OCI-LY7 (cell line): ENCODE results near the gene AGR2. TPM values are rescaled to one million over a fixed set of nuclear protein-coding genes. Genes with fewer than 3 reads are reported as not detected.
"Not testable (repeated sequence)": the region's sequence is repeated elsewhere in the genome, so short reads cannot be mapped to it uniquely, and the experiment has no call there.

Source experiments
- BruUV-seq: library from RNA; stranded (reverse); fragments of 400-500 nt; replicated peaks from 2 replicates; lab custom pipeline; 2021; lab: Mats Ljungman, UMichigan
- CTCF ChIA-PET: fragments of 300-600 bp; sonication (Branson Sonifier 250); formaldehyde crosslinking; loops from one replicate; lab custom pipeline; 2022; ENCODE audit warnings: antibody characterized with exemption; ENCODE audit not compliant: unreplicated experiment; lab: Charles Lee
- POLR2A ChIA-PET: fragments of 300-600 bp; sonication (Branson Sonifier 250); formaldehyde crosslinking; loops from one replicate; lab custom pipeline; 2022; ENCODE audit warnings: antibody characterized with exemption; lab: Charles Lee
- DNase-seq: peaks from one replicate; pipeline ENCODE4 v3.0.0-alpha.2; 2015; ENCODE audit warnings: low spot score
- H2AFZ ChIP-seq: fragments of 200-600 bp; sonication (generic), shearing (Covaris generic); 2 replicates; pipeline ENCODE4 v1.6.1; 2014; ENCODE audit warnings: mild to moderate bottlenecking, antibody characterized with exemption, low read length, moderate library complexity
- H3K27ac ChIP-seq: fragments of 200-600 bp; sonication (generic); 2 replicates; pipeline ENCODE4 v1.5.1; 2014; ENCODE audit warnings: mixed run types, low read depth, mild to moderate bottlenecking, moderate library complexity, low read length, inconsistent platforms; ENCODE audit not compliant: poor library complexity, severe bottlenecking
- H3K36me3 ChIP-seq: fragments of 200-600 bp; sonication (generic); 2 replicates; pipeline ENCODE4 v1.6.1; 2014; ENCODE audit warnings: mild to moderate bottlenecking, antibody characterized with exemption, low read length, moderate library complexity, mixed read lengths; ENCODE audit not compliant: insufficient read depth
- H3K4me1 ChIP-seq: fragments of 200-600 bp; sonication (generic); 2 replicates; pipeline ENCODE4 v1.5.1; 2014; ENCODE audit warnings: mild to moderate bottlenecking, low read length; ENCODE audit not compliant: insufficient read depth, poor library complexity, severe bottlenecking
- H3K4me2 ChIP-seq: fragments of 200-600 bp; sonication (generic); 2 replicates; pipeline ENCODE4 v1.6.1; 2014; ENCODE audit warnings: mild to moderate bottlenecking, low read length
- H3K4me3 ChIP-seq: fragments of 200-600 bp; sonication (generic); 2 replicates; pipeline ENCODE4 v1.5.1; 2014; ENCODE audit warnings: mild to moderate bottlenecking, low read depth, low read length; ENCODE audit not compliant: poor library complexity, severe bottlenecking
- H3K79me2 ChIP-seq: fragments of 200-600 bp; sonication (generic); 2 replicates; pipeline ENCODE4 v1.6.1; 2016; ENCODE audit warnings: low read depth, mild to moderate bottlenecking, low read length, moderate library complexity, mixed read lengths; ENCODE audit not compliant: insufficient read depth
- H3K9me2 ChIP-seq: fragments of 200-600 bp; sonication (generic); 2 replicates; pipeline ENCODE4 v1.6.1; 2016; ENCODE audit warnings: mild to moderate bottlenecking, low read length, mixed read lengths; ENCODE audit not compliant: insufficient read depth
- H3K9me3 ChIP-seq: fragments of 200-600 bp; sonication (generic); 2 replicates; pipeline ENCODE4 v1.6.1; 2014; ENCODE audit warnings: mild to moderate bottlenecking, mixed run types, low read length, mixed read lengths
- H4K20me1 ChIP-seq: fragments of 200-600 bp; sonication (generic); 2 replicates; pipeline ENCODE4 v1.6.1; 2014; ENCODE audit warnings: mild to moderate bottlenecking, antibody characterized with exemption, low read length, moderate library complexity, mixed read lengths; ENCODE audit not compliant: insufficient read depth
- EZH2phosphoT487 ChIP-seq: fragments of 200-600 bp; sonication (generic); IDR thresholded peaks from 2 replicates; pipeline ENCODE4 v1.6.1; 2018; ENCODE audit warnings: low read depth, borderline replicate concordance, mild to moderate bottlenecking, mixed run types, antibody characterized with exemption, low read length, moderate library complexity, mixed read lengths
- intact Hi-C: fragments of 100-400 bp; cut with micrococcal nuclease; formaldehyde crosslinking; loops from one replicate; pipeline ENCODE4 v1.10.0; 2022; ENCODE audit not compliant: unreplicated experiment
- total RNA-seq, 2 experiments: library from RNA; depleted of rRNA in 1 of 2; stranded (reverse); fragments of >200 nt in 1 of 2; shearing (Covaris generic) in 1 of 2; gene quantifications; 2 replicates each; pipeline ENCODE4 v1.2.3, GENCODE V29; 2014 to 2022
- TF ChIP-seq, protein P1 (sequence below): fragments of 200-600 bp; sonication (generic); conservative IDR thresholded peaks from 2 replicates; pipeline ENCODE4 v1.5.1; 2014; ENCODE audit warnings: mild to moderate bottlenecking, antibody characterized with exemption, low read length, moderate library complexity, mixed read lengths

AGR2 gene
- total RNA-seq, 2 experiments from 2014 or later, result not detected

DNA sequence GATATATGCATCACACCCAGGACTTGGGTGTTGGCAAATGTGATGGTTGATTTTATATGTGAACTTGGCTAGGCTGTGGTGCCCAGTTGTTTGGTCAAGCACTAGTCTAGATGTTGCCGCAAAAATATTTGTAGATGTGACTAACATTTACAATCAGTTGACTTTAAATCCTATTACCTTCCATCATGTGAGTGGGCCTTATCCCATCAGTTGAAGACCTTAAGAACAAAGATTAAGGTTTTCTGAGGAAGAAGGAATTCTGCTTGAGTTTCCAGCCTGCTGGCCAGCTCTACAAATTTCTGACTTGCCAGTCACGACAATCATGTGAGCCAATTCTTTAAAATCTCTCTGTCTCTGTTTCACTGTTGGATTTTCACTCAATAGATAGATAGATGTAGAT, 30.9 kb downstream of the AGR2 start:
- no peak for DNase-seq
- Histone ChIP-seq H3K79me2 (no peaks in the 10 kb centered on the region), H3K27ac (no peak overlapping the region), H3K36me3 (no peaks in the 10 kb centered on the region), H4K20me1 (no peaks in the 10 kb centered on the region), H3K4me3 (no peak overlapping the region), H3K9me2 (no peaks in the 10 kb centered on the region), H3K4me1 (peaks cover 12% of the 10 kb centered on the region), H2AFZ (no peak overlapping the region), H3K4me2 (no peak overlapping the region), H3K9me3 (no peaks in the 10 kb centered on the region)
- POLR2A ChIA-PET, result no interaction called here
- intact Hi-C loops, result no loop called here
- no peak for TF ChIP-seq EZH2phosphoT487
- TF ChIP-seq, protein P1, sequence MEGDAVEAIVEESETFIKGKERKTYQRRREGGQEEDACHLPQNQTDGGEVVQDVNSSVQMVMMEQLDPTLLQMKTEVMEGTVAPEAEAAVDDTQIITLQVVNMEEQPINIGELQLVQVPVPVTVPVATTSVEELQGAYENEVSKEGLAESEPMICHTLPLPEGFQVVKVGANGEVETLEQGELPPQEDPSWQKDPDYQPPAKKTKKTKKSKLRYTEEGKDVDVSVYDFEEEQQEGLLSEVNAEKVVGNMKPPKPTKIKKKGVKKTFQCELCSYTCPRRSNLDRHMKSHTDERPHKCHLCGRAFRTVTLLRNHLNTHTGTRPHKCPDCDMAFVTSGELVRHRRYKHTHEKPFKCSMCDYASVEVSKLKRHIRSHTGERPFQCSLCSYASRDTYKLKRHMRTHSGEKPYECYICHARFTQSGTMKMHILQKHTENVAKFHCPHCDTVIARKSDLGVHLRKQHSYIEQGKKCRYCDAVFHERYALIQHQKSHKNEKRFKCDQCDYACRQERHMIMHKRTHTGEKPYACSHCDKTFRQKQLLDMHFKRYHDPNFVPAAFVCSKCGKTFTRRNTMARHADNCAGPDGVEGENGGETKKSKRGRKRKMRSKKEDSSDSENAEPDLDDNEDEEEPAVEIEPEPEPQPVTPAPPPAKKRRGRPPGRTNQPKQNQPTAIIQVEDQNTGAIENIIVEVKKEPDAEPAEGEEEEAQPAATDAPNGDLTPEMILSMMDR, result no peak
- CTCF ChIA-PET, result no interaction called here
- no TSS peak for BruUV-seq

DNA sequence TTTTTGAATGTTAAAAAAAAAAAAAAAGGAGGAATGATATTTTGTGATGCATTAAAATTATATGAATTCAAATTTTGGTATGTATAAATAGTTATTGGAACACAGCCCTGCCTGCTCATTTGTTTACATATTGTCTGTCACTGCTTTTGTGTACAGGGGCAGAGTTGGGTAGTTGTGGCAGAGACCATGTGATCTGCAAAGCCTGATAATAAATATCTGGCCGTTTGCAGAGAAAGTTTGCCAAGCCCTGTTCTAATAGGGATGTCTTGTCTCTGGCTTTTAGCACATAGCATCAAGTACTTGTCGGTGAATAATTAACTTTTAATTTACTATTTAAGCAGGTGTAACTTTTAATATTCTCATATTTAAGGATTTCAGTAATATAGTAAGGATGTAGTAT, 31.5 kb downstream of the AGR2 start:
- ChIA-PET POLR2A (no interaction called here), CTCF (no interaction called here)
- TF ChIP-seq EZH2phosphoT487, result no peak
- TF ChIP-seq, protein P1, result no peak
- no peak overlapping the region for H3K4me3 ChIP-seq
- no peak overlapping the region for H3K27ac ChIP-seq
- H3K4me1 ChIP-seq, result peaks cover 12% of the 10 kb centered on the region
- no peaks in the 10 kb centered on the region for H3K79me2 ChIP-seq
- H4K20me1 ChIP-seq, result no peaks in the 10 kb centered on the region
- no peak overlapping the region for H3K4me2 ChIP-seq
- no peak overlapping the region for H2AFZ ChIP-seq
- DNase-seq, result no peak
- no peaks in the 10 kb centered on the region for H3K9me3 ChIP-seq
- intact Hi-C loops, result no loop called here
- H3K9me2 ChIP-seq, result no peaks in the 10 kb centered on the region
- BruUV-seq, result no TSS peak
- H3K36me3 ChIP-seq, result no peaks in the 10 kb centered on the region

DNA sequence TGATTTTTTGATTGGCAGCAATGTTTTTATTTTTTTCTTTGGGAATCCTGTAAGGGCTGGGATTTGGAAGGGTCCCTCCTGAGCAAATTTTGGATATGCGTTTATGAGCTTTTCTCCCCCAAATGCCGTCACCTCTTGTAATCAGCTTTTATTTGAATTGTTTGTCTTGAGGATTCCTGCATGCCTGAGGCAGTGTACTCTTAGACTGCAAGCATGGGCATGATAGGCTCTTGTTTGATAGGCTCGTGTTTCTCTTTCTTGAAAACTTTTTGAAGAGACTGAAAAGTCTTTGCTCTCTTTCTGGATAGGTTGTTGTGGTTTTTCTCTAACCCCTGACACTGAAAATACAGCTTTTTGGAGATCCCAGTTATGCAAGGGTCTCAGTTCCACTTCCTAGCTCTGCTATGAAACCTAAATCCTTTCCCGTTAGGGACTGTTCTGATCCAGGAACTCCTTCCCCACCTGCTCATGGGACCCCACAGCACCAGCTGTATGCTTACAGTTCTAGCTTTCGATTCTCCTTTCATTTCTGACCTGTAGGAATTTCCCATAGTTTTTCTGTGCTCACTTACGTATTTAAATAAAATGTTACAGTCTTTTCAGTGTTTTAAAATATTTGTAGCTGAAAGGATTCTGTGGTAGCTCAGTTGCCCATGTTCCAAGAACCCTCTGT, 34.0 kb downstream of the AGR2 start:
- Histone ChIP-seq H3K4me2 (peak overlapping the region; percentile 26; the same call in 1 of the 2 replicates), H2AFZ (no peak overlapping the region), H3K36me3 (no peaks in the 10 kb centered on the region), H3K79me2 (no peaks in the 10 kb centered on the region), H4K20me1 (no peaks in the 10 kb centered on the region), H3K9me3 (no peaks in the 10 kb centered on the region), H3K27ac (no peak overlapping the region), H3K4me1 (peaks cover 12% of the 10 kb centered on the region), H3K4me3 (no peak overlapping the region), H3K9me2 (no peaks in the 10 kb centered on the region)
- intact Hi-C loops, result no loop called here
- no peak for TF ChIP-seq EZH2phosphoT487
- TF ChIP-seq, protein P1, result no peak
- ChIA-PET CTCF (no interaction called here), POLR2A (interaction anchor here (1.0 to 2.3 kb wide), 3 partner anchors 11 to 107 kb away, joined by 3 to 10 read pairs (median 4); no protein-coding TSS in a partner anchor)
- no TSS peak for BruUV-seq
- DNase-seq, result no peak

DNA sequence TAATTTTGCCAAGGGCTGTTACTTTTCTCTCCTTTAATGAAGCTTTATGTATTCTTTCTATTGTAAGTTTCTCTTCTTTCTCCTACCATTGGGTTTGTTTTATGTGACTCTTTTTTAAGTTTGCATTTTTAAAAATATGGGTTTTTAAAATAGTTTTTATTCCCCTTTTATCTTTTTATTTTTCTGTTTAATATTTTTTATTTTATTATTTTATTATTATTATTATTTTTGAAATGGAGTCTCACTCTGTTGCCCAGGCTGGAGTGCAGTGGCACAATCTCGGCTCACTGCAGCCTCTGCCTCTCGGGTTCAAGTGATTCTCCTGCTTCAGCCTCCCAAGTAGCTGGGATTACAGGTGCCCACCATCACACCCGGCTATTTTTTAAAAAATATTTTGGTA, 34.8 kb downstream of the AGR2 start:
- H3K36me3 ChIP-seq, H3K79me2 ChIP-seq, DNase-seq, H4K20me1 ChIP-seq, BruUV-seq, H3K27ac ChIP-seq, H3K4me2 ChIP-seq, H3K4me3 ChIP-seq, CTCF ChIA-PET, H3K9me2 ChIP-seq, H3K9me3 ChIP-seq, intact Hi-C loops, H2AFZ ChIP-seq: not testable (repeated sequence)
- POLR2A ChIA-PET, result interaction anchor here (0.8 to 2.3 kb wide), 2 partner anchors 12 to 18 kb away, joined by 3 to 10 read pairs; no protein-coding TSS in a partner anchor
- H3K4me1 ChIP-seq, result peaks cover 12% of the 10 kb centered on the region
